Keratinocyte (primary cell): Measurements from ENCODE around the gene OSCAR.

Experiments
- EZH2 ChIP-seq: IDR thresholded peaks from one replicate; pipeline ENCODE4 v1.6.1; 2012; ENCODE audit warnings: inconsistent platforms, mild to moderate bottlenecking, low read length, moderate library complexity
- TF ChIP-seq, protein P1 (sequence below), 3 experiments: IDR thresholded peaks in 1 of 3; conservative IDR thresholded peaks in 1 of 3; optimal IDR thresholded peaks in 1 of 3; 2 replicates in 2 of 3; 3 replicates in 1 of 3; pipeline versions ENCODE3 to v1.5.1; 2011; ENCODE audit warnings: low read length in 3 of 3, mild to moderate bottlenecking in 3 of 3, moderate library complexity in 2 of 3, control low read depth in 1 of 3, inconsistent platforms in 1 of 3; ENCODE audit not compliant: insufficient read depth in 2 of 3; ENCODE audit errors: extremely low read depth in 1 of 3

DNA sequence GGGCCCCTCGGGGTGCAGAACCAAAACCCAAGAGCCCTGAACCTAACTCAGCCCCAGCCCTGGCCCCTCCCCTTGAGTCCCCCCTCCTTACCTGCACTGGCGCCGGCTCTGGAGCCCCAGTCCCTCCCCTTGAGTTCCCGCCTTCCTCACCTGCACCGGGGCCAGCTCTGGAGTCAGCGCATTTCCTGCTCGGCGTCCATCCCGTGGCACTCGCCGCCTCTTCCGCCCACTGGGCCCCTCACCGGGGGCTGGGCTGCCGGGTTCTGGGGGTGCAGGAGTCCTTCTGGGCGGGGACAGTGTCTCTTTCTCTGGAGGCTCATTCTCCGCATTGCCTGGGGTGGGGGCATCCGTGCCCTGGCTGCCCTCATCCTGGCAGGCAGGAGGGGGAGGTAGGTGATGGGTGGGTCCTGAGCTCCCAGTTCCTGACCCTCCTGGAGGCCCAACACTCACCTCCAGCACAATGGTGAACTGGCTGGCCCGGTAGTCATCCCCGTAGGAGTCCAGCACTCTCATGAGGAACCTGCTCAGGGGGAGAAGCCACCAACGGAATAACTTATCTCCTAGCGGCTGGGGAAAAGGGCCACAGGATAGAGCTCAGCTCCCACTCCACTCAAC, 7.4 kb upstream of the OSCAR start:
- TF ChIP-seq, protein P1, sequence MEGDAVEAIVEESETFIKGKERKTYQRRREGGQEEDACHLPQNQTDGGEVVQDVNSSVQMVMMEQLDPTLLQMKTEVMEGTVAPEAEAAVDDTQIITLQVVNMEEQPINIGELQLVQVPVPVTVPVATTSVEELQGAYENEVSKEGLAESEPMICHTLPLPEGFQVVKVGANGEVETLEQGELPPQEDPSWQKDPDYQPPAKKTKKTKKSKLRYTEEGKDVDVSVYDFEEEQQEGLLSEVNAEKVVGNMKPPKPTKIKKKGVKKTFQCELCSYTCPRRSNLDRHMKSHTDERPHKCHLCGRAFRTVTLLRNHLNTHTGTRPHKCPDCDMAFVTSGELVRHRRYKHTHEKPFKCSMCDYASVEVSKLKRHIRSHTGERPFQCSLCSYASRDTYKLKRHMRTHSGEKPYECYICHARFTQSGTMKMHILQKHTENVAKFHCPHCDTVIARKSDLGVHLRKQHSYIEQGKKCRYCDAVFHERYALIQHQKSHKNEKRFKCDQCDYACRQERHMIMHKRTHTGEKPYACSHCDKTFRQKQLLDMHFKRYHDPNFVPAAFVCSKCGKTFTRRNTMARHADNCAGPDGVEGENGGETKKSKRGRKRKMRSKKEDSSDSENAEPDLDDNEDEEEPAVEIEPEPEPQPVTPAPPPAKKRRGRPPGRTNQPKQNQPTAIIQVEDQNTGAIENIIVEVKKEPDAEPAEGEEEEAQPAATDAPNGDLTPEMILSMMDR (optimal IDR thresholded peaks at IDR 0.05 in 1 of 3, IDR thresholded peaks at IDR 0.05 in 1 of 3, conservative IDR thresholded peaks at IDR 0.05 in 1 of 3; ENCODE audit: extremely low read depth in 1 of 3, insufficient read depth in 2 of 3, low read length in 3 of 3): no peak
- TF ChIP-seq EZH2: no peak
